Activated CD4-positive, alpha-beta T cell treated with anti-CD3 and anti-CD28 coated beads for 1 hour (primary cell): ENCODE results near the gene NXT1.
"Not testable (repeated sequence)": the region's sequence is repeated elsewhere in the genome, so short reads cannot be mapped to it uniquely, and the experiment has no call there.

Experiments used
- DNase-seq: peaks from one replicate; pipeline ENCODE4 v3.0.0-alpha.2; 2020

The NXT1 gene

DNA sequence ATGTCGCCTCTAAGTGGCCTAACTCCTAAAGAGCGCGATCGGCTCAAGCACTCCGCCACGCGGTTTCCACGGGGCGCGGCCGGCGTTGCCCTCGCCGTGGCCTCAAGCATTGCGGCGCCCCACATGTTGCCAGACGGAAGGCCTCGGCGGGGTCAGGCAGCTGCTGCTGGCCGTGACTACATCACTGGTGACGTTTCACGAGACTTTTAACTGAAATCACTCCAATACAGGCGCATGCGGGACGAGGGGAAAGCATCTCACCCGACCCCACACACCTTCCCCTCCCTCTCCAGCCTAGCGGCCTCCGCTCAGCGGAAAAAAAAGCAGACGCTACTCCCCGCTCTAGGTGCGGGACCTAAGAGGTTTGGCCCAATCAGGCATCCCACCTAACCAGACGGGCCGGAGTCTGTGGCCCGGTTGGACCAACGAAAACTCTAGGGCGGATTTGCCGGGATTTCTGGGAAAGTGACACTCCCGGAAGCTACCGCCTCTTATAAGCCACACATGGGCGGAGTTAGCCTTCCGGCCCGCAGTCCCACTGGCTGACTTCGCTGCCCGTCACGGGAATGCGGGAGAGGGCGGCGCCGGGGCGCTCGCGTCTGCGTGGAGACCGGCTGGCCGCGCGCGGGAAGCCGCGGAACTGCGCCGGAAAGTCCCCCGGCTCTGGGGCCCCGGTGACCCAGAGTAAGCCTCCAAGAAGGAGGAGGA lies at the start of gene NXT1:
Gene NXT1, plus strand, starts transcription at position 596 of the 708 bp plus-strand sequence. CDS start 3,251 bp downstream, outside the sequence.
- peak; percentile 93 for DNase-seq

DNA sequence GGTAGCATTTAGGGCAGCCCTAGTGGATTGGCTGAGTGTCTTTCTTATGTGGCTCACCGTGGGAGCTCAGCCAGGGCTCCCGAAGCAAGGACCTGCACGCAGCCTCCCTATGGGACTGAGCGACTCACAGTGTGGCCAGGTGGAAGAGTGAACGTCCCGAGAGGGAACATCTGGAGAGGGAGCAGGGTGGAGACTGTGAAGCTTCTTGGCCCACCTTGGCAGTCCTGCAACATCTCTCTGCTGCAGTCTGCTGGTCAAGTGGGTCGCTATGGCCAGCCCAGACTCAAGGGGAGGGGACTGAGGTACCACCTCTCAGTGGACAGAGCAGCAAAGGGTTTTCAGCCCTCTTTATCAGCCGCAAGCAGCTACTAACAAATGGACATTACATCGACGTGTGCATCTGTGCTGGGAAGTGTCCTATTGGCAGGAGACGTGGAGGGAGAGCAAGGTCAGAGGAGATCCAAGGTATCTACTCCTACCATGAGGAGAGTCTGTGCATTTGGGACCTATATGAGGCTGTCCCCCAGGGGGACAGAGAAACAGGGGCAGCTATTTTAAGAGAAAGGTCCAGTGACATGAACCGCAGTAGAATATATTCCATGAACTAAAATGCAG lies 49.0 kb upstream of the NXT1 start:
- DNase-seq = no peak

DNA sequence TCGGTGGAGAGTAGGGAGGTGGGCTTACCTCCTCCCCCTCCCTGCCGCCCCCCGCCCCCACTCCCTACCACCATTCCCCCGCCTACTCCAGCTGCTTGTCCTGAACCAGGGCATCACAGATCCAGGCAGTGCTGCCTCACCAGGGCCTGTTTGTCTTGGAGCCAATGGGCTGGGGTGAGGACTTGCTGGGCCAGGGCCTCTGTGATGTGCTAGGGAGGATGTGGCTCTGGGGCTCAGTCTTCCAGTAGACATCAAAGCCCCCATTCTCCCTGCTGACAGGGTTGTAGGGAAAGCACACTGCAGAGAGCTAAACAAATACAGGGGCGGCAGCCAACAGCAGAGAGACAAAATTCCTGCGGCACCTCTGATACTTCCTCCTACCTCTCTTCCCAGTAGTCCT lies 48.2 kb upstream of the NXT1 start:
- DNase-seq = no peak

DNA sequence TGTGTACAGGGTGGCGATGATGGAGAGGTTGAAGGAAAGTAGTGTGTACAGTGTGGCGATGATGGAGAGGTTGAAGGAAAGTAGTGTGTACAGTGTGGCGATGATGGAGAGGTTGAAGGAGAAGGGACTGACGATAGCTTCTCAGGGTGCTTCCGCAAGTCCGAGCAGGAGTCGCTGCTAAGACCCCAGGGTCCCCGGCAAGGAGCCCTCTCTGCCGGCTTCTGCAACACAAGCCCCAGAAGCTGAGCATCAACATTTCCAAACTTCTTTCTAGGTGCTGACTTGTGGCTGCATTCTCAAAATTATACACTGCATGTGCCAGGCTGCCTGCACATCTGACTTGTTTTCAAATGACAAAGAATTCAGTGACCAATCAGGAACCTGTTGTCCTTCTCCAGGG lies 47.8 kb upstream of the NXT1 start:
- no peak for DNase-seq

DNA sequence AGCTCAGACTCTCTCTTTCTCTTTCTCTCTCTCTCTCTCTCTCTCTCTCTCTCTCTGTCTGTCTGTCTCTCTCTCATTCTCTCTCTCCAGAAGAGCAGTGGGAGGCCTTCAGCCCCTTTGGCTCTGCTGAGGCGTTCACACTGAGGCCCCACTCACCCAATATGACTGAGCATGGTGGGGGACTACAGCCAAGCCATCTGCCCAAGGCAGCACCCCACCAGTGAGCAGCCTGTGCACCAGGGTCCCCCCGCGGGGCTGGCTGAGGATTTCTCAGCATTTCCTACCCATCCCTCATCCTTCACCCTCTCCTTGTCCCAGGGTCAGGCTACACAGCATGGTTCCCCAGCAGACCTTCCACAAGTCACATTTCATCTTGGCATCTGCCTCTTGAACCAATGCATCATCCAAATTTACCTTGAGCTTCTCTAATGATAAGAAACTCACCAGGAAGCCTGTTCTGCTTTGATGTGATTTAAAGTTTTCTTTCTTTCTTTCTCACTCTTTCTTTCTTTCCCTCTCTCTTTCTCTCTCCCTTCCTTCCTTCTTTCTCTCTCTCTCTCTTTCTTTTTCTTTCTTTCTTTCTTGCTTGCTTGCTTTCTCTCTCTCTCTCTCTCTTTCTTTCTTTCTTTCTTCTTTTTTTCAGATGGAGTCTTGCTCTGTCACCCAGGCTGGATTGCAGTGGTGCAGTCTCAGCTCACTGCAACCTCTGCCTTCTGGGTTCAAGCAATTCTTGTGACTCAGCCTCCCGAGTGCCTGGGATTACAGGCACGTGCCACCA lies 47.1 kb upstream of the NXT1 start:
- DNase-seq = no peak

DNA sequence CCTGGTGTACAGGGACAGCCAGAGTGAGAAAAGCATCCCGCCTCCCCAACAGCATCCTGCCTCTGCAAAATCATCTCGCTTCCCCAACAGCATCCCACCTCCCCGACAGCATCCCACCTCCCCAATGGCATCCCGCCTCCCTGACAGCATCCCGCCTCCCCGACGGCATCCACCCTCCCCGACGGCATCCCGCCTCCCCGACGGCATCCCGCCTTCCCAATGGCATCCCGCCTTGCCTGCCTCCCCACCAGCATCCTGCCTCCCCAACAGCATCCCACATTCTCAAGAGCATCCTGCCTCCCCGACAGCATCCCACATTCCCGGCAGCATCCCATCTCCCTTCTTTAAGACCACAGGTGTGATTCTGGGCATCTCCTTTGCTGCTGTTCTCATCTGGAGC lies 46.0 kb upstream of the NXT1 start:
- DNase-seq = no peak

DNA sequence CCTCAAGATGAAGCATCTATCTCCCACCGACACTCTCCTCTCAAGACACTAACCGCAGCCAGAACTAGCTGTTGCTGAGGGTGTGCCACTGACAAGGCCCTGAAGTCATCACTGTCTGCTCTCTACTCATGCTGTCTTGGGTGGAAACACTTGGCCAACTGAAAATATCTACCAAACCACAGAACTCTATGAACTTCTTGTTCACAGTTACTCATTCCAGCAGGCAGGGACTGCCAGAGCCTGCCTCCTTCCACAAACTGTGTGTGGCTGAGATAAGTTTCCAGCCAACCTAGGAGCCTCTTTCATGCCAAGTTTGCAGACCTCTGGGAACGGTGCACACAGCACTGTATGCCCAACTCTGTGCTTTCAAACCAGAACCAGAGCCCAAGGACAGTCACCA lies 45.5 kb upstream of the NXT1 start:
- DNase-seq = no peak

DNA sequence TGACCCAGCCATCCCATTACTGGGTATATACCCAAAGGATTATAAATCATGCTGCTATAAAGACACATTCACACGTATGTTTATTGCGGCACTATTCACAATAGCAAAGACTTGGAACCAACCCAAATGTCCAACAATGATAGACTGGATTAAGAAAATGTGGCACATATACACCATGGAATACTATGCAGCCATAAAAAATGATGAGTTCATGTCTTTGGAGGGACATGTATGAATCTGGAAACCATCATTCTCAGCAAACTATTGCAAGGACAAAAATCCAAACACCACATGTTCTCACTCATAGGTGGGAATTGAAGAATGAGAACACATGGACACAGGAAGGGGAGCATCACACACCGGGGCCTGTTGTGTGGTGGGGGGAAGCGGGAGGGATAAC lies 43.2 kb upstream of the NXT1 start:
- not testable (repeated sequence) for DNase-seq

DNA sequence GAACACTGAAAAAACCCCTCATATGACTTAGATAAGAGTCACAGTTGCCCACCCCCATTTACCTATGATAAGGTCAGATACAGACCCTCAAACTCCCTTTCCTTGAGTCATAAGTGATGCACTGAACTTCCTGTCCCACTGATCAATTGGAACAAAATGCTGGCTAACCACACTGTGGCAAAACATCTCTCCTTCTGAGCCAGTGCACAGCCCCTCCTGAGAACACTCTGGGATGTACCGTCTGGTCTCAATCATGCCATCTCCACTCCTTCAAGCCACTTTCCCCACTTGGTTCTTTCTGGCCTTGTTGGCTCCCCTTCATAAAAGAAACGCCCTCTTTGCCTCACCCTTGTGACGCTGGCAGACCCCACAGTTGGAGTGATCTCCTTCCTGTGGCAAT lies 42.6 kb upstream of the NXT1 start:
- no peak for DNase-seq

DNA sequence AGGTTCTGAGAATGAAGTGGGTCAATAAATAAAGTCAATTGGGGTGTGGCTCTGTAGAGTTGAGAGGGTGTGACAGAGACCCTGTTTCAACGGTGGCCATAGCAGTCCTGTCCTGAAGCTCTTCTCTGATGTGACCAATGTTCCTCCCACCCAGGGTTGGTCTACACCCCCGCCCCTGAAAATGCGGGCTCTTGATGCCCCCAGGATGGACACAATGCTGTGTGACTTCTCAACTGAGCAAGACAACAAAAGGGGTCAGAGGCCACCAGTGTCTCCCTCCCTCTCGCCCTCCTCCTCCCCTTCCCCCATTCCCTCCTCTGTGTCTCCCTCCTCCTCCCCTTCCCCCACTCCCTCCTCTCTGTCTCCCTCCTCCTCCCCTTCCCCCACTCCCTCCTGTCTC lies 41.7 kb upstream of the NXT1 start:
- DNase-seq = no peak

DNA sequence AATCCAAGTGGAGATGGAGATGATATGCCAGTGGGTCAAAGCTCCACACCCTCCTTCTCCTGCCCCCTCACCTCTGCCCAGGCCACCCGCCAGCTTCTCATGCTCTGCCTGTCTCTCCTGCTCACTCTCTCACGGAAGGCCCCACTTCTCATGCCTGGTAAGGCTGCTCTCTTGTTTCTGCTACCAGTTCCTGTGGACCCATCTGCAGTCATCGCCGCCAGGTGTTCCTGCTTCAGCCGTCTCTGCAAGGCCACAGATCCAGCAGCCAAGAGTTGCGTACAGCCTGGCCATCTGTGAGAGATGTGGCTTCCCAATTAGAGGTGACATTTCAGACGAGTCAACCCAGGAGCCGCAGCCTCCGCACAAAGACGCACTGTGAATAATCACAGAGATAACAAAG lies 40.8 kb upstream of the NXT1 start:
- DNase-seq = no peak

DNA sequence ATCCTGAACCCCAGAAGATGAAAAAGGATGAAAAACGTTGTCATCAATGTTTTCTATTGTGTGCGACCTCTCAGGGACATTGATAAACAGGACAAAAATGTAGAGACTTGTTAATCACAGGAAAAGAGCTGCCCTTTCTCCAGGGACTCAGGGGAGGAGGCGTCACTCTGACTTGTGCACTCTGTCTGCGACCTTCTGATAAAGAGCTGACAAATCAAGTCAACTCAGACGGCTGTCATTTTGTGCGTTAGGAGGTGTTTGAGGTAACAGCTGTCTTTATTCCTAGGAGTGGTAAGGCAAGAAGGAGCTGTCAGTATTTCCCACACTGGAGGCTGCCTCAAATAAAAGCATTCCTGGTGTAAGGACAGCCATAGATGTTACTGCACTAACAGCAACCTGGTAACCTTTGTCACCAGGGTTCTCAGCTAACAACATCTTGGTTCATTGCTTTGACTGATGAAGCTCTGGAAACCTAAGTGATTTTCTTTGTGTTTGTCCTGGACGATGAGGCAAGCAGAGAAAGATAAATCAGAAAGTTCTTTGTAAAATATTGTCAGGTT lies 38.6 kb upstream of the NXT1 start:
- DNase-seq = no peak

DNA sequence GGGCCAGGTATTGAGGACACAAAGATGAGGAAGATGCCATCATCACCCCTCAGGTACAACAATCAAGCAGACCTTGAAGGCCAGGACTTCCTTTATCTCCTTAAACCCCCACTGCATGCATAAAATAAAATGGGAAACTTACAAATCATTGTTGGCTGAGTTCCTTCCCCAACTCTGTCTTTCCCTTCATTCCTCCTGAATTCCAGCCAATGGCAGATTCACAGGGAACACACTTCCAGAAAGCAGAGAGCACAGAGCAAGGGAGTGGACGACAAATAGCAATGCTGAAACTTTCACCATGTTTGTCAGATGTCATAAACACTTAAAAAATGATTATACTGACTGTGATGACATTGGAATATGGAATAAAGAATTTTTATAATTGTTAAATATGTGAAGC lies 37.3 kb upstream of the NXT1 start:
- no peak for DNase-seq

DNA sequence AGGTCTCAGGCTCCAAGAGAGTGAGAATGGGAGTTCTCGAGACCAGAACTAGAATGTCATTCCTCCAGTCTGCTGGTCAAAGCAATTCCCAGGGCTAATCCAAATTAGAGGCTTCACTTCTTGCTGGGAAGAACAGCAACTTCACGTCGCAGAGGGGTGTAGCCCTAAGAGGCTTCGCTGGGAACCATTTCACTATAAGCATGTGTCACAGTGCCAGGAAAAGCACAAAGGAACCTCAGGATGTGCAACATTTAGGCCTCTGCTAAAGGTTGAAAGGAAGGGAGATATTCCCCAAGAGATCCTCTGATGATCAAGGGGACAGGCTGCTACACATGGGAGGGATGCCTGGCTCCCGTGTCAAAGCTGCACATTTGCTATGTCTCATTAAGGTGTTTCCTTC lies 35.9 kb upstream of the NXT1 start:
- no peak for DNase-seq

DNA sequence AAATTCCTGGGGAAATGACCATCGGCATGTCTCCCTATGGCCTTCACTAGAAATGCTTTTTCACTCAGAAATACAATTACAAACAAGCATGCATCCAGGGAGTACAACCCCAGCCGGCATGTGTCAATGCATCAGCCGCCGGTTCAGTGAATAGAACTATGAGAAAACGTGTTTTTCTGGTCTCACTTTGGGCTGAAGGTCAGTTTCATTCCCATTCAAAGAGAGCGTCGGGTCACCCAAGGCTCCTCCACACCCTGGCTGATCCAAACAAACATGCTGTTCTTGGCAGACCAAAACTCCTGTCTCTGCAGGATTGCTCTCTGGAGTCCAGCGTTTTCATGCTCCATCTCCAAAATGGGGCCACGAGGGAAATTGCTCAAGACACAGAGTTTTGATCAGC lies 35.5 kb upstream of the NXT1 start:
- no peak for DNase-seq

DNA sequence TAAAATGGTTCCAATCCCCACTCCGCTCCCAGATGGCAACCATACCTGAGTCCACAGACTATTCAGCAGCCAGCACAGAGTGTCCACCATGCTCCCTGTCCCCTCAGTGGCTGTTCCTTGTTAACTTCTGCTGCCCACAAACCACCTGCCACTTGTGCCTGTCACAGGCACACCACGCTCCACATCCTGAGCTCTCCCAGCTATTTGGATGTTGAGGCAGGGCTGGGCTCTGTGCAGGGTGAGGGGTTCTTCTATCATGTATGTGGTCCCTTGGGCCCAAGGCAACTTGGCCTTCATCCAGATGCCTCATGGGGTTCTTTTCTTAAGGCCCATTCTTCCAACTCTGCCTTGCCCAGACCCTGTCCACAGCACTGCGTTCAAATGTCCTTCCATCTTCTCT lies 34.0 kb upstream of the NXT1 start:
- no peak for DNase-seq

DNA sequence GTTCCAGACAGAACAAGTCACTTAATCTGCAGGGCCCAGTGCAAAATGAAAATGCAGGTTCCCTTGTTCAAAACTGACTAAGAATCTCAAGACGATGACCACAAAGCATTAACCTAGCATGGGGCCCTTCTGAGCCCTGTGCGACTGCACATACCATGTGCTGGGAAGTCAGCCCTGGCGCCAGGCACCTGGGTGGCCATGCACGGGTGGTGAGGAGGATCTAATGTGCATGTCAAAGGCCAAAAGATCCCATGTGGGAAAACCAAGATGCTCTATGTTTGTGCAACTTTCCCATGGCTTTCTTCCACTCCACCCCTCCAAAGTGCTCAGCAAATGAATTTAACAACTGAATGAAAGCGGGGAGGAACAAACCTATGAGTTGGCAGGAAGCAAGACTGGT lies 33.5 kb upstream of the NXT1 start:
- no peak for DNase-seq

DNA sequence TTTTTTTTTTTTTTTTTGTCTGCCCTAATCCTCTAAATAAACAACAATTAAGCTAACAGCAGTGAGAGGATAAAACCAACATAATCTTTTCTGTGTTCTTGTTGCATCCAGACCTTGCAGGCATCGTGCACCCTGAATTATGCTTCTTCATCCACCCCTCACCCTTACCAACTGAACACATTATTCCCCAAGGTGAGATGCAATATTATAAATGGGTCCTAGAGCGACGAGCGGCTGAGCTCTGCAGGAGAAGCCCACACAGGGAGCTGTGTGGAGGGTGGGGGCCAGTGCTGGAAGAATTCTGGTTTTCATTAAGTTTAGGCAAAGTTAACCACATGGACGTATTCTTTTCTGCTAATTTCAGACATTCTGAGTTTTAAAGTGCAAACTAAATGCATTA lies 32.2 kb upstream of the NXT1 start:
- no peak for DNase-seq

DNA sequence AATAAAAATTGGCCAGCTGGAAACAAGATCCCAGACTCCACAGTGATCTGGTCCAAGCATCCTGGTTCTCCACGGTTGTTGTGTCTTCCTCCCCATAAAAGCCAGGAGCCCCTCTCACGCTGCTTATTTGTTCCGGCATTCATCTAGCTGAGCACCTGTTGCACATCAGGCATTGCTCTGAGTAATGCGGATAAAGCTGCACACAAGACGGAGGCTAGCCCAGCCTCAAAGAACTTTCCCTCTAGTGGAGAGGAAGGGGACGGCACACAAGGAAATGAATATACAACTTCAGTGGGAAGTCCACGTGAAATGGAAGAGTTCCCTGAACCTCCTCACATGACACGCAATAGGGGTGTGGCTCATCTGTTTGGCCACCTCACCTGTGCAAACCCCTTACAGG lies 30.3 kb upstream of the NXT1 start:
- no peak for DNase-seq

DNA sequence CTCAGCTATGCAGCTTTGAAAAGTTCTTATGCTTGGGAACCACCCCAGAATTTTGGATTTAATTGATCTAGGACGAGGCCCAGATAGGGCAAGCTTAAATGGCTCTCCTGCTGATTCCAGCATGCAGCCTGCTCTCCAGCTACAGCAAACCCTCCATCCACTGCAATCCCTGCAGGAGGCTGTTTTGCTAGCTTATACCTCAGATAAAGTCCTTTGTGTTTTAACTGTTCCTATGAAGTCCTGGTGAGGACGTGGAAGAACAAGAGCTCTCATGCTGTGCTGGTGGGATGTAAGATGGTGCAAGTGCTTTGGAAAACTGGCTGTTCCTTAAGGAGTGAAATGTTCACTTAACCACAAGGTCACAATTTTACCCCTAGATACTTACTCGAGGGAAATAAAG lies 25.5 kb upstream of the NXT1 start:
- DNase-seq = no peak

DNA sequence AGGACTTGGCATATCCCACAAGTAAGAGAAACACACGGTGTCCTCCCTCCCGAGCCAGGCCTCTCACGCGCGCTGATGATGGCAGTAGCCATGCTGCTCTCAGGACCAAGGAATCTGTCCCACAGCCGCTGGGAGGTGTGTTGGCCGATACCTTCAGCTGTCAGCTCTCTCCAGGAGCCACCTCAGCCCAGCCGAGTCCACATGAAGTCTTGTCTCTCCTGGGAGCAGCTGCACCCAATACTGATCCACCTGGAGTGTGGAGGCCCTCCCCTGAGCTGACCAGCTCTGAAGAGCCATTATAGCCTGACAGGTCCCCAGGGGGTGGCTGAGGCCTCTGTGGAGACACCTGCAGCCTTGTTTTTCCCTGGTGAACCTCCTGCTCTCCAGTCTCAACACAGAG lies 23.8 kb upstream of the NXT1 start:
- no peak for DNase-seq

DNA sequence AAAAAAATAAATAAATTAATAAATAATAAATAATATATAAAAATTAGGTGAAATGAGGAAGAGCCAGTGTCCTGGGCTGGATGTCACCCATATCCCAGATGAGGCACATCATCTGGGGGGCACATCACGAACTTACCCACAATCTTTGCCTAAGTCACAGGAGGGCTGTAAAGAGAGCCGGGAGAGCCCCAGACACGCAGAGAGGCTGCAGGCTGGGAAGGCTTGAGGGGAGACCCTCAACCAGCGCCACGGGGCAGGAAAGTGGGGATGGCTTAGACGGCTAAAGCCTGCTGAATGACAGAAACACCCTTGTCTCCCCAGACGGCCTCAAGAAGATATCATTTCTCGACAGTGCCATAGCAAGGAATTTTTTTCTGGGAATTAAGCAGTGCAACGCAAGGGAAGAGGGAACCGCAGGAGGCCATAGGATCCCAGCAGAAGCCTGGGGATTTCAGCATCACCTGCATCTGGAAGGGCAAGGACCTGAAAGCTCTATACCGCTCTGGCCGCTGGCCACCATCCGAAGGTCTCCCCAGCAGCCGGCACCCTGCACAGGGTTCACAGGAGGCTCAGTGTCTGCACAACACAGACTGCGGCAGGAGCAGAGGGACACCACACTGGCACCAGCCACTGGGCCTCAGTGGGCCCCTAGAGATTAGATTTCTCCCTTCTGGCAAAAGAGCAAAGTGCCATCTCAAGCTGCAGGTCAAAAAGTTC lies 22.8 kb upstream of the NXT1 start:
- DNase-seq = no peak
